ENCODE data around the gene KANSL1. TPM values are rescaled to one million over a fixed set of nuclear protein-coding genes. Genes with fewer than 3 reads are reported as not detected.

The KANSL1 gene
- total and polyA plus RNA-seq, 2 donors (not counting 1 experiment from before 2014, with no cell fraction given), result 36.8 to 233 TPM

- Histone ChIP-seq H3K27me3 (replicated peaks in 1 of 4; ENCODE audit: control extremely low read depth in 1 of 4, control insufficient read depth in 3 of 4, insufficient read depth in 4 of 4, low read length in 3 of 4) (no peaks in the 10 kb centered on the region), H3K9ac (ENCODE audit: low read length) (no peak overlapping the region), H3K27ac (ENCODE audit: low read length in 2 of 2) (no peak overlapping the region), H3K36me3 (replicated peaks in 1 of 2; ENCODE audit: control extremely low read depth in 1 of 2, control insufficient read depth in 1 of 2, extremely low read depth in 1 of 2, insufficient read depth in 2 of 2, low read length in 1 of 2) (peaks cover 4 to 18% of the 10 kb centered on the region in 2 experiments), H2AFZ (ENCODE audit: insufficient read depth, low read depth, low read length, poor library complexity, severe bottlenecking) (no peak overlapping the region), H4K20me1 (ENCODE audit: control insufficient read depth, insufficient read depth, low read length, poor library complexity, severe bottlenecking) (peaks cover 47% of the 10 kb centered on the region), H3K4me3 (ENCODE audit: control extremely low read depth in 1 of 5, extremely low read depth in 1 of 5, insufficient read depth in 1 of 5, low read depth in 2 of 5, low read length in 4 of 5) (no peak overlapping the region), H3K9me3 (ENCODE audit: control extremely low read depth in 1 of 3, control insufficient read depth in 2 of 3, insufficient read depth in 1 of 3, low read length in 2 of 3) (no peaks in the 10 kb centered on the region), H3K4me2 (replicated peaks; ENCODE audit: low read depth, low read length, poor library complexity, severe bottlenecking) (no peak overlapping the region), H3K4me1 (ENCODE audit: control insufficient read depth in 2 of 2, insufficient read depth in 2 of 2, low read length in 2 of 2) (no peaks in the 10 kb centered on the region), H3K79me2 (ENCODE audit: control insufficient read depth, insufficient read depth, low read length) (peaks cover 75% of the 10 kb centered on the region)
- Mint-ChIP-seq H3K4me3 (no peak overlapping the region), H3K9me3 (ENCODE audit: insufficient read depth) (no peaks in the 10 kb centered on the region), H3K27ac (no peak overlapping the region), H3K27me3 (no peaks in the 10 kb centered on the region), H3K4me1 (peaks cover 29% of the 10 kb centered on the region)
- DNase-seq (no peak), ATAC-seq (ENCODE audit: low read depth) (no peak)
- no peak for TF ChIP-seq EZH2 (IDR thresholded peaks at IDR 0.05; ENCODE audit: borderline replicate concordance, insufficient read depth, low read depth, low read length, poor library complexity, severe bottlenecking)
- TF ChIP-seq CTCF (IDR thresholded peaks at IDR 0.05), result no peak
- ChIA-PET POLR2A (no interaction called here), CTCF (interaction anchor here (0.6 to 0.7 kb wide), 2 partner anchors 53 to 89 kb away, joined by 3 read pairs; no protein-coding TSS in a partner anchor)
- intact Hi-C loops (cut with micrococcal nuclease), result no loop called here
- WGBS (ENCODE audit: insufficient coverage), result no CpG with 5 or more reads among the region's 1 CpG
Observed at GRCh38 chr17:46097497-46097896, 95.7 kb downstream of the KANSL1 start.

GRCh38 chr17:46092991-46093390 is 100.2 kb downstream of the KANSL1 start:
- Mint-ChIP-seq H3K4me1 (peaks cover 13% of the 10 kb centered on the region), H3K4me3 (no peak overlapping the region), H3K9me3 (ENCODE audit: insufficient read depth) (no peaks in the 10 kb centered on the region), H3K27ac (no peak overlapping the region), H3K27me3 (no peaks in the 10 kb centered on the region)
- Histone ChIP-seq H3K9ac (ENCODE audit: low read length) (no peak overlapping the region), H3K4me3 (ENCODE audit: control extremely low read depth in 1 of 5, extremely low read depth in 1 of 5, insufficient read depth in 1 of 5, low read depth in 2 of 5, low read length in 4 of 5) (no peak overlapping the region), H3K36me3 (replicated peaks in 1 of 2; ENCODE audit: control extremely low read depth in 1 of 2, control insufficient read depth in 1 of 2, extremely low read depth in 1 of 2, insufficient read depth in 2 of 2, low read length in 1 of 2) (peaks cover 9 to 38% of the 10 kb centered on the region in 2 experiments), H3K27me3 (replicated peaks in 1 of 4; ENCODE audit: control extremely low read depth in 1 of 4, control insufficient read depth in 3 of 4, insufficient read depth in 4 of 4, low read length in 3 of 4) (no peaks in the 10 kb centered on the region), H4K20me1 (ENCODE audit: control insufficient read depth, insufficient read depth, low read length, poor library complexity, severe bottlenecking) (peaks cover 61% of the 10 kb centered on the region), H3K79me2 (ENCODE audit: control insufficient read depth, insufficient read depth, low read length) (peaks cover 63% of the 10 kb centered on the region), H3K9me3 (ENCODE audit: control extremely low read depth in 1 of 3, control insufficient read depth in 2 of 3, insufficient read depth in 1 of 3, low read length in 2 of 3) (no peaks in the 10 kb centered on the region), H2AFZ (ENCODE audit: insufficient read depth, low read depth, low read length, poor library complexity, severe bottlenecking) (no peak overlapping the region), H3K27ac (ENCODE audit: low read length in 2 of 2) (no peak overlapping the region), H3K4me1 (ENCODE audit: control insufficient read depth in 2 of 2, insufficient read depth in 2 of 2, low read length in 2 of 2) (no peaks in the 10 kb centered on the region), H3K4me2 (replicated peaks; ENCODE audit: low read depth, low read length, poor library complexity, severe bottlenecking) (no peak overlapping the region)
- no peak for DNase-seq
- POLR2A ChIA-PET, result no interaction called here
- intact Hi-C loops (cut with micrococcal nuclease), result no loop called here
- no peak for TF ChIP-seq CTCF (IDR thresholded peaks at IDR 0.05)
- TF ChIP-seq EZH2 (IDR thresholded peaks at IDR 0.05; ENCODE audit: borderline replicate concordance, insufficient read depth, low read depth, low read length, poor library complexity, severe bottlenecking), result no peak
- no peak for ATAC-seq (ENCODE audit: low read depth)
- CTCF ChIA-PET, result interaction anchor here (0.8 kb wide), 1 partner anchor 92 kb away, joined by 3 read pairs; no protein-coding TSS in a partner anchor
